ENCODE results near the gene ADARB2.

ADARB2 gene

GRCh38 chr10:1287487-1287886, 449.8 kb downstream of the ADARB2 start:
- no peak for DNase-seq (ENCODE audit: low read depth)

- no peak for DNase-seq (ENCODE audit: low read depth)
Observed at GRCh38 chr10:1284076-1284475, 453.2 kb downstream of the ADARB2 start.

GRCh38 chr10:1281405-1281782, 455.9 kb downstream of the ADARB2 start:
- no peak for DNase-seq (ENCODE audit: low read depth)

- no peak for DNase-seq (ENCODE audit: low read depth)
Observed at GRCh38 chr10:1280466-1281404, 456.6 kb downstream of the ADARB2 start.

- no peak for DNase-seq (ENCODE audit: low read depth)
Observed at GRCh38 chr10:1278306-1278705, 459.0 kb downstream of the ADARB2 start.

GRCh38 chr10:1274701-1275544, 462.4 kb downstream of the ADARB2 start:
- DNase-seq (ENCODE audit: low read depth): no peak

GRCh38 chr10:1274111-1274661, 463.1 kb downstream of the ADARB2 start:
- no peak for DNase-seq (ENCODE audit: low read depth)

- DNase-seq (ENCODE audit: low read depth): no peak
Observed at GRCh38 chr10:1273372-1274105, 463.8 kb downstream of the ADARB2 start.

- DNase-seq (ENCODE audit: low read depth): no peak
Observed at GRCh38 chr10:1272777-1273161, 464.6 kb downstream of the ADARB2 start.

- DNase-seq (ENCODE audit: low read depth): no peak
Observed at GRCh38 chr10:1272079-1272776, 465.1 kb downstream of the ADARB2 start.

- DNase-seq (ENCODE audit: low read depth): no peak
Observed at GRCh38 chr10:1270906-1271305, 466.4 kb downstream of the ADARB2 start.

- no peak for DNase-seq (ENCODE audit: low read depth)
Observed at GRCh38 chr10:1270490-1270889, 466.8 kb downstream of the ADARB2 start.

- DNase-seq (ENCODE audit: low read depth): no peak
Observed at GRCh38 chr10:1268831-1269230, 468.5 kb downstream of the ADARB2 start.

- DNase-seq (ENCODE audit: low read depth): no peak
Observed at GRCh38 chr10:1267568-1267967, 469.8 kb downstream of the ADARB2 start.

- no peak for DNase-seq (ENCODE audit: low read depth)
Observed at GRCh38 chr10:1267148-1267547, 470.2 kb downstream of the ADARB2 start.

GRCh38 chr10:1266033-1266802, 471.1 kb downstream of the ADARB2 start:
- DNase-seq (ENCODE audit: low read depth): no peak

- no peak for DNase-seq (ENCODE audit: low read depth)
Observed at GRCh38 chr10:1264001-1264400, 473.3 kb downstream of the ADARB2 start.

- DNase-seq (ENCODE audit: low read depth): no peak
Observed at GRCh38 chr10:1257274-1257673, 480.1 kb downstream of the ADARB2 start.

GRCh38 chr10:1256432-1256725, 480.9 kb downstream of the ADARB2 start:
- no peak for DNase-seq (ENCODE audit: low read depth)

GRCh38 chr10:1255600-1256431, 481.5 kb downstream of the ADARB2 start:
- no peak for DNase-seq (ENCODE audit: low read depth)
